Uterus (tissue), 4 donors: ENCODE results near the gene WDFY4. TPM values are rescaled to one million over a fixed set of nuclear protein-coding genes. Genes with fewer than 3 reads are reported as not detected.

Source experiments
- DNase-seq, 2 donors: peaks; one replicate each; pipeline ENCODE4 v3.0.0-alpha.2; 2019 to 2020
- H3K27ac ChIP-seq, 2 donors: fragments of 200-600 bp; sonication (generic); 1 replicate in 1 of 2; 2 replicates in 1 of 2; pipeline ENCODE4 v1.5.1; 2016 to 2018
- H3K27me3 ChIP-seq, 2 donors: fragments of 200-600 bp; sonication (generic); one replicate each; pipeline ENCODE4 v1.5.1; 2018 to 2019; ENCODE audit warnings: control low read depth in 1 of 2
- H3K36me3 ChIP-seq, 2 donors: fragments of 200-600 bp; sonication (generic); one replicate each; pipeline ENCODE4 v1.5.1; 2019; ENCODE audit warnings: control low read depth in 1 of 2
- H3K4me1 ChIP-seq, 2 donors: fragments of 200-600 bp; sonication (generic); one replicate each; pipeline ENCODE4 v1.5.1; 2018 to 2019; ENCODE audit warnings: control low read depth in 1 of 2
- H3K4me3 ChIP-seq, 2 donors: fragments of 200-600 bp; sonication (generic); 1 replicate in 1 of 2; 2 replicates in 1 of 2; pipeline ENCODE4 v1.5.1; 2018 to 2019; ENCODE audit warnings: mild to moderate bottlenecking in 1 of 2
- H3K9me3 ChIP-seq, 2 donors: fragments of 200-600 bp; sonication (generic); one replicate each; pipeline ENCODE4 v1.5.1; 2019; ENCODE audit warnings: control low read depth in 1 of 2
- CTCF ChIP-seq, 4 experiments: fragments of 200-600 bp in 2 of 4; fragments of 450-650 bp in 2 of 4; sonication (generic) in 2 of 4; IDR thresholded peaks; one replicate each; pipeline ENCODE4 v1.5.1; 2016 to 2019; ENCODE audit warnings: antibody characterized with exemption in 4 of 4, mild to moderate bottlenecking in 2 of 4, moderate library complexity in 1 of 4
- POLR2A ChIP-seq, 2 donors: fragments of 450-650 bp; IDR thresholded peaks; one replicate each; pipeline ENCODE4 v1.6.1; 2016; ENCODE audit warnings: antibody characterized with exemption in 2 of 2, mild to moderate bottlenecking in 1 of 2, moderate library complexity in 1 of 2
- intact Hi-C: fragments of 100-400 bp; cut with DNase I; formaldehyde crosslinking; loops from one replicate; pipeline ENCODE4 v1.15.1; 2023; ENCODE audit warnings: low total_unique reads
- total RNA-seq, 4 donors: library from RNA; depleted of rRNA in 3 of 4; stranded (reverse); fragments of >200 nt in 3 of 4; gene quantifications; one replicate each; pipeline versions ENCODE4 v1.1.0 to v1.2.4, GENCODE V29; 2014 to 2023
- donor health status: DM: yes; HTN: yes; CAD: no.

WDFY4 gene
- total RNA-seq, 4 donors from 2014 or later: 0.26 to 5.2 (median 1.2) TPM

- intact Hi-C loops: no loop called here
- Histone ChIP-seq H3K9me3 (no peaks in the 10 kb centered on the region), H3K27me3 (no peaks in the 10 kb centered on the region), H3K36me3 (no peaks in the 10 kb centered on the region), H3K4me1 (no peaks in the 10 kb centered on the region), H3K27ac (no peak overlapping the region), H3K4me3 (no peak overlapping the region)
- DNase-seq: no peak
- TF ChIP-seq CTCF (IDR thresholded peaks at IDR 0.05) (no peak), POLR2A (IDR thresholded peaks at IDR 0.05) (no peak)
Observed at GRCh38 chr10:48770561-48771089, 86.0 kb downstream of the WDFY4 start.

GRCh38 chr10:48771234-48771633, 86.6 kb downstream of the WDFY4 start:
- no peak for TF ChIP-seq CTCF (IDR thresholded peaks at IDR 0.05)
- no peak for TF ChIP-seq POLR2A (IDR thresholded peaks at IDR 0.05)
- intact Hi-C loops: no loop called here

GRCh38 chr10:48772059-48772458, 87.4 kb downstream of the WDFY4 start:
- intact Hi-C loops: no loop called here
- Histone ChIP-seq H3K36me3 (no peaks in the 10 kb centered on the region), H3K4me1 (no peaks in the 10 kb centered on the region), H3K27me3 (no peaks in the 10 kb centered on the region), H3K4me3 (no peak overlapping the region), H3K9me3 (no peaks in the 10 kb centered on the region), H3K27ac (no peak overlapping the region)
- no peak for DNase-seq
- no peak for TF ChIP-seq CTCF (IDR thresholded peaks at IDR 0.05)
- TF ChIP-seq POLR2A (IDR thresholded peaks at IDR 0.05): no peak

More at GRCh38 chr10:48771234-48771633, 86.6 kb downstream of the WDFY4 start:
- no peaks in the 10 kb centered on the region for H3K27me3 ChIP-seq
- no peak overlapping the region for H3K27ac ChIP-seq
- no peaks in the 10 kb centered on the region for H3K4me1 ChIP-seq
- H3K36me3 ChIP-seq: no peaks in the 10 kb centered on the region
- no peaks in the 10 kb centered on the region for H3K9me3 ChIP-seq
- DNase-seq: no peak
- H3K4me3 ChIP-seq: no peak overlapping the region

- intact Hi-C loops: no loop called here
- no peak for DNase-seq
Observed at GRCh38 chr10:48773580-48773979, 88.9 kb downstream of the WDFY4 start.

More at GRCh38 chr10:48773580-48773979, 88.9 kb downstream of the WDFY4 start:
- TF ChIP-seq CTCF (IDR thresholded peaks at IDR 0.05) (no peak), POLR2A (IDR thresholded peaks at IDR 0.05) (no peak)
- H3K9me3 ChIP-seq: no peaks in the 10 kb centered on the region
- H3K27ac ChIP-seq: no peak overlapping the region
- no peaks in the 10 kb centered on the region for H3K4me1 ChIP-seq
- no peak overlapping the region for H3K4me3 ChIP-seq
- no peaks in the 10 kb centered on the region for H3K27me3 ChIP-seq
- H3K36me3 ChIP-seq: no peaks in the 10 kb centered on the region
